Retinal pigment epithelial cell (primary cell): ENCODE data around the gene MEF2C.

Experiments
- DNase-seq: peaks from one replicate; pipeline ENCODE4 v3.0.0-alpha.2; 2010; ENCODE audit warnings: low read depth
- H3K4me3 ChIP-seq: 2 replicates; pipeline ENCODE4 v1.5.1; 2011; ENCODE audit warnings: mild to moderate bottlenecking, low read length, control low read depth, moderate library complexity
- TF ChIP-seq, protein P1 (sequence below): conservative IDR thresholded peaks from 2 replicates; pipeline ENCODE4 v1.5.1; 2011; ENCODE audit warnings: low read depth, low read length, control low read depth, inconsistent platforms

The MEF2C gene

GRCh38 chr5:88887342-88887741 lies 4.4 kb upstream of the MEF2C start:
- DNase-seq, result no peak
- TF ChIP-seq, protein P1, sequence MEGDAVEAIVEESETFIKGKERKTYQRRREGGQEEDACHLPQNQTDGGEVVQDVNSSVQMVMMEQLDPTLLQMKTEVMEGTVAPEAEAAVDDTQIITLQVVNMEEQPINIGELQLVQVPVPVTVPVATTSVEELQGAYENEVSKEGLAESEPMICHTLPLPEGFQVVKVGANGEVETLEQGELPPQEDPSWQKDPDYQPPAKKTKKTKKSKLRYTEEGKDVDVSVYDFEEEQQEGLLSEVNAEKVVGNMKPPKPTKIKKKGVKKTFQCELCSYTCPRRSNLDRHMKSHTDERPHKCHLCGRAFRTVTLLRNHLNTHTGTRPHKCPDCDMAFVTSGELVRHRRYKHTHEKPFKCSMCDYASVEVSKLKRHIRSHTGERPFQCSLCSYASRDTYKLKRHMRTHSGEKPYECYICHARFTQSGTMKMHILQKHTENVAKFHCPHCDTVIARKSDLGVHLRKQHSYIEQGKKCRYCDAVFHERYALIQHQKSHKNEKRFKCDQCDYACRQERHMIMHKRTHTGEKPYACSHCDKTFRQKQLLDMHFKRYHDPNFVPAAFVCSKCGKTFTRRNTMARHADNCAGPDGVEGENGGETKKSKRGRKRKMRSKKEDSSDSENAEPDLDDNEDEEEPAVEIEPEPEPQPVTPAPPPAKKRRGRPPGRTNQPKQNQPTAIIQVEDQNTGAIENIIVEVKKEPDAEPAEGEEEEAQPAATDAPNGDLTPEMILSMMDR, result no peak
- no peak overlapping the region for H3K4me3 ChIP-seq

DNA sequence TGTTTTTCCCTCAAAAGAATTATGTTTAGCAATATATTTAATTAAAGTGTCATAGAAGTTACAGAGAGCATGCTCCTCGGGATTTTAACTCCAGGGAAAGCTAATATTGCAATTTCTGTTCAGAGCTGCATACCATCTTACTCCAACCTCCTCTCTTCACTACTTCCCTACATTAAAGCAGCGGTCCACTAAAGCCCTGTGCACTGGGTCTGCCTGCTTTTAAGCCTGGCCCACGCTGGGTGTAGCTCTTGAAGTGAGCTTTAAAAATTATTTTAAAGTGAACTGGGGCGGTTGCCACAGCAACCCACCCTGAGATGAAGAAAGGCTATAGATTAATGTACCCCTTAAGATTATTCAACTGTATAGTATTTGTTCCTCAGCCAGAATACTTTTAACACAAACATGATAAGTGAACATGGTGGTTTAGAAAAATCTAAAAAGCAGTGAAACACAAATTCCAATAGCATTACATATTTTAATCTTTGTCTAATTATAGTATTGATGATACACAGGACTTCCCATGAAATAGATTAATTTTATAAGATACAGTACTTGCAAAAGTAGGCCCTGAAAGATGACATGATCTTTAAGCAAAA lies 3.9 kb upstream of the MEF2C start:
- no peak for DNase-seq
- TF ChIP-seq, protein P1, result no peak
- H3K4me3 ChIP-seq, result no peak overlapping the region

- no peak overlapping the region for H3K4me3 ChIP-seq
- TF ChIP-seq, protein P1, result no peak
- DNase-seq, result no peak
Measured at GRCh38 chr5:88886252-88886651, 3.3 kb upstream of the MEF2C start.

DNA sequence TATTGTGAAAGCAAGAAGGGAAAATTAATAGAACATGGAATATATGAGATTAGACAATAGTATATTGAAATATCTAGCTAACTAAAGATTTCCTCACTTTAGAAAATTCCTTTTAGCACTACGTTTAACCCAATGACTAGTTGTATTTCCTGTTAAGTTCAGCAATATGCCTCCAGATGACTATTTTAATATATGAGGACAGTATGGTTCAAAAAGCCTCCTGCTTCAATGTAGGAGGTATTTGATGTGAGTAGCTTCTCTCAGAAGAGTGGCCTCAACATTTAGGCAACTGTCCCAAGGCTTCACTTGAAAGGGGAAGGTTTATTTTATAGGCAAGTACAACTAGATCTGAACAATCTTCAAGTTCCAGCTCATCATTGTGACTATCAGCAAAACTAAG lies 2.0 kb upstream of the MEF2C start:
- no peak overlapping the region for H3K4me3 ChIP-seq
- TF ChIP-seq, protein P1, result no peak

GRCh38 chr5:88884608-88884877 lies 1.6 kb upstream of the MEF2C start:
- DNase-seq, result no peak
- TF ChIP-seq, protein P1, result no peak
- peak overlapping the region; percentile 77 for H3K4me3 ChIP-seq

More for the DNA sequence above, 2.0 kb upstream of the MEF2C start:
- no peak for DNase-seq

- TF ChIP-seq, protein P1, result no peak
- no peak for DNase-seq
- H3K4me3 ChIP-seq, result peak overlapping the region; percentile 77
Measured at GRCh38 chr5:88883836-88884607, 1.0 kb upstream of the MEF2C start.
